ENCODE data around the gene NFASC.

NFASC gene

GRCh38 chr1:205016075-205016474, 145.4 kb downstream of the NFASC start:
- DNase-seq = no peak

DNA sequence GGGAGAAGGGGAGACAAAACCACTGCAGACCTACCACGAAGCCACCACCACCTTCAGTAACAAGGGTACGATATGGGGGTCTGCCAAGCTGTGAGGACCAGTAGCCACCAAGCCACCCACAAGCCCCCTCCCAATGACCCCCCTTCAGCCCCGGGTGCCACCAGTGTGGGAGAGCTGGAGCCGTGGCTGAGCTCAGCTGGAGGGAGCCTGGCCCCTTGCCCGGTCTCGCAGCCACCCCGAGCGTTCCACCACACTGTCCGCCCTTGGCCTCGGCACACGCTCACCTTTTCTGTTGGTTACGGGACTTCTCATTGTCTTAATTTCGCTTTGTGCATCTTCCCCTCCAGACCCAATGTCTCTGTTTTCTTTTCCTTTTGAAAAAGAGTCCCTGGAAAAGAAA, 145.9 kb downstream of the NFASC start:
- DNase-seq = no peak

- no peak for DNase-seq
These were observed 146.3 kb downstream of the NFASC start for GRCh38 chr1:205017001-205017400.

- no peak for DNase-seq
These were observed 147.1 kb downstream of the NFASC start for GRCh38 chr1:205017766-205018165.

GRCh38 chr1:205018381-205018780, 147.7 kb downstream of the NFASC start:
- no peak for DNase-seq

- no peak for DNase-seq
These were observed 149.8 kb downstream of the NFASC start for GRCh38 chr1:205020466-205020865.

DNA sequence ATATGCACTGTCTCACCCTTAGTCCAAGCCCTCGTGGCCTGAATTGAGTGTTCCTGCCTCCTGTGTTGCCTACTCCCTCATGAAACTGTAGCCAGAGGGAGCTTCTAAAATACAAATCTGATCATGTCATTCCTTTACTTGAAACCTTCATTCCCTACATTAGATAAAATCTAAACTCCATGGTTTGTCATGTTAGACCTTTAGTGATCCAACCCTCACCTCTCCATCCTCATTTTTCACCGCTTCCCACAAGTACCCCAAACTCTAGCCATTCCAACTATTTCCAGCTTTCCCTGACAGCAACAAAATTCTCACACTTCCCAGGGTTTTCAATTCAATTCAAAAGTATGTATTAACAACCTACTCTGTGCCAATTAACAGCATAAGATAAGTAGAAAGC, 154.0 kb downstream of the NFASC start:
- no peak for DNase-seq

DNA sequence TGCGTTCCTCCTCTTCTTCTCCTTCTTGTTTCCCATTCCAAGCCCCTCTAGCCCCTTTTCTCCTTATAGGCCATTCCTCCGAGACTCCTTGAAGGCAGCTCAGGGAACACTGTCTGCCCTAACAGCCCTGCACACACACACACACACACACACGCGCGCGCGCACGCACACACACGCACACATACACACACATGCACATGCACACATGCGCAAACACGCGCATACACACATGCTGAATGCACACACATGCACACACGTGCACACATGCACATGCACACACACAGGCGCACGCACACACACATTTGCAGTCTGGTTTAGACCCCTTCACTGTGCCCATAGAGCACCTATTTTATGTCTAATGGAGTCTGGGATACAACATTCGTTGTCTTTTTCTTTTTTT, 154.6 kb downstream of the NFASC start:
- DNase-seq = no peak

GRCh38 chr1:205026181-205026580, 155.5 kb downstream of the NFASC start:
- DNase-seq = no peak

GRCh38 chr1:205028390-205028789, 157.7 kb downstream of the NFASC start:
- DNase-seq = no peak

GRCh38 chr1:205028924-205029323, 158.3 kb downstream of the NFASC start:
- no peak for DNase-seq

DNA sequence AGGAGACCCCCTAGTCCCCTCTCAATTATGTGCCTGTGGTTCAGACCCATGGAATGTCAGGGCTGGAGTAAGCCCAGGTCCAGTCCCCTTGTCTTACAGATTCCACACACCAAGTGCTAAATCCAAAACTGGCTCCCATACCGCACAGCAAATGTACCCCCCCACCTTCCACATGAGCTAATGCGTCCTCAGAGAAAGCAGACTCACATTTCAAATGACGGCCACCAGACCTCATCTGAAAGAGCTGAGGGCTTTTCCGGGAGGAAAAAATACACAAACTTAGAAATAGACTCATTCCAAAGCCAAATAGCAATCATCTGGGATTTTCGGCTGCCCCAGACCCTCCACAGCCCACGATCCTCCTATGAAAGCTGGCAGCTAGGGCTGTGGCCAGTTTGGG, 159.6 kb downstream of the NFASC start:
- no peak for DNase-seq

GRCh38 chr1:205030896-205031295, 160.2 kb downstream of the NFASC start:
- DNase-seq = no peak

DNA sequence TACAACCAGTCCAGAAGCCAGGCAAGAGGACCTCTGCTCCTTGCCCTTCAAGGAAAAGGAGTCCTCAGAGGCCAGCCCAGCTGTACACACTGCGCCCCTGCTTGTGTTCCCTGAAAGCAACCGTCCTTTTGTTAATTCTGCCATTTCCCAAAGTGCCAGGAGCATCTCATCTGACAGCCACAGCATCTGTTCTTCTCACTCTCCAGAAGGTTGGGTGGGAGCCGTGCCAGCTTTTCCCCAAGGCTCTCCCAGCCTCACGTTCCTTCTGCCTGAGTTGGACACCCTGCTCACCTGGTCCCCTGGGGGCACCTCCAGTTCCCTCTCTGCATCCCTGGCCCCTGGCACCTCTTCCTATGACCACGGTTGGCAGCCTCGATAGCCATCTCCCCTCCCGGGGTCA, 161.8 kb downstream of the NFASC start:
- DNase-seq = no peak

DNA sequence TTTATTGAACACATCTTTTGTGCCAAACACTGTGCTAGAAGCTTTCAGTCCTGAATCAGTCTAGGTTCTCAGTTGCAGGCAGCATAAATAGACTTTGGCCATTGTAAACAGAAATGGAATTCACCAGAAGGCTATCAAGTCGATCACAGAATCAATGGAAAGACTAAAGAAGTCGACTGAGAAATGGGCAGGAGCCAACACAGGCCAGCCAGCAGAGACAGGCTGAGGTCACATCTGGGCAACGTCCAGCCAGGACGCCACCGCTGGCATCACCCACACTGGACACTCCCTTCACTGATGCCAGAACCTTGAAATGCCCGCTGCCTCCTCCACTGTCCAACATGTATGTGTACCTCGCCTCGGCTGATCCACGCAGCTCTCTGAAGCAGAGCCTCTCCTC, 166.9 kb downstream of the NFASC start:
- DNase-seq = no peak

DNA sequence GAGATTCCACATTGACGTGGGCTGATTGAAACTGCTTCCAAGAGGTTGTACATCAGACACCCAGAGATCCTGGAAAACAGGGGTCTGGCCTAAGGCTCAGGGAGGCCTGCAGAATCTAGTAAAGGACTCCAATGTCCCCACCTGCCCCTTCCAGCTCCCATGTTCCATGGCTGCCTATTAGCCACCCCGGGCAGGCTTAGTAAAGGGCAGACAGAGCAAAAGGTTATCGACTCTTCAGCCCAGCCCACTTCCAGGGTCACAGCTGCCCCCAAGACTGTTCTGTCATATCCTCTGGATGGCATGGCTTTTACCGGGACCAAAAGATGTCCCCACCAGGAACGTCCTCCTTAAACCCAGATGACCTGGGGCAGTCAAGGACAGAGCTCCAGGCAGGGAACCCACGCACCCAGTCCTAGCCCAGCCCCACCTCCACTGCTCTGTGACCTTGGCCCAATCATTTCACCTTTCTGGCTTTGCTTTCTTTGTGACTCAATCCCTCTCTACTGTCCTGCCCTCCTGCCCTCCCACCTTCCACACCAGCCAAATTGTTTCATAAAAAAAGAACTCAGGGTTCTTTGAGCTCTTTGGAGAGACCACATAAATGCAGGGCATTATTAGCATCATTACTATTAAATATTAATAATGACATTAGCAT, 167.6 kb downstream of the NFASC start:
- no peak for DNase-seq

- no peak for DNase-seq
These were observed 170.5 kb downstream of the NFASC start for GRCh38 chr1:205041001-205041715.

GRCh38 chr1:205041998-205042910, 171.6 kb downstream of the NFASC start:
- DNase-seq = no peak

- DNase-seq = no peak
These were observed 172.5 kb downstream of the NFASC start, which contains the start of gene CNTN2 for GRCh38 chr1:205042911-205043806. CNTN2 (plus strand) TSS chr1:205043212; CDS start chr1:205053186, 9,974 bp downstream.

DNA sequence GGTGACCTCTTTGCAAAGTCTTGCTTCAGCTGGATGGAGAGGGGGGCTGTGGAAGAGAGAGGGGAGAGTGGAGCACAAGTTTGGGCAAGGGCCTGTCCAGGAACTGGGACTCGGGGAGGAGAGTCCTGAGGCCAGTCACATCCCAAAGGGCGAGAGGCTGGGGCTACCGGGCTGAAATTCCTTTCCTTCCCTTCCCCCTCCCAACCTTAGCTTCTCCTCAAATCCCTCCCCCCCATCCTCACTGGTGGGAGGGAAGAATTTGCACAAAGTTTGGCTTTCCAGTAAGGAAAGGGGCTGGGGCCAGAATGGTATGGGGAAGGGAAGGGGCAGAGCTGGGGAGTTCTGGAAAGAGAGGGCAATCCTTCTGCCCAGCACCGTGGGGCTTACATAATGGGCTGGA, 173.2 kb downstream of the NFASC start:
- DNase-seq = no peak

- no peak for DNase-seq
These were observed 174.1 kb downstream of the NFASC start for GRCh38 chr1:205044741-205045140.

GRCh38 chr1:205045146-205045545, 174.5 kb downstream of the NFASC start:
- DNase-seq = no peak

- DNase-seq = no peak
These were observed 176.2 kb downstream of the NFASC start for GRCh38 chr1:205046870-205047269.

Measured in CD4-positive, alpha-beta T cell treated with Interleukin-10 for 1 hour (primary cell).